ENCODE results near the gene ZFAND5. TPM values are rescaled to one million over a fixed set of nuclear protein-coding genes. Genes with fewer than 3 reads are reported as not detected.

The ZFAND5 gene
- polyA plus RNA-seq, 1 of the 3 experiments (the other 2 are of a cell fraction), result 58.8 TPM

GRCh38 chr9:72364679-72365524, at the start of gene ZFAND5 (continued):
- TF ChIP-seq USF2 (IDR thresholded peaks at IDR 0.05; ENCODE audit: borderline replicate concordance, low read depth, low read length) (no peak), RCOR1 (IDR thresholded peaks at IDR 0.05; ENCODE audit: low read length) (0 out of 2 replicates have a peak, but pooled peaks have one; percentile 8), FOSL2 (IDR thresholded peaks at IDR 0.05; ENCODE audit: borderline replicate concordance, low read depth) (0 out of 2 replicates have a peak, but pooled peaks have one; percentile 18), FOXJ3 (CRISPR knock-in tag; IDR thresholded peaks at IDR 0.05) (no peak), NFIC (IDR thresholded peaks at IDR 0.05; ENCODE audit: borderline replicate concordance) (peak; percentile 49; the same call in 1 of the 2 replicates), JUND (IDR thresholded peaks at IDR 0.05) (no peak), GABPA (IDR thresholded peaks at IDR 0.05; ENCODE audit: low read depth) (no peak), RFX5 (IDR thresholded peaks at IDR 0.05; ENCODE audit: low read length) (peak; percentile 62)
- TF ChIP-seq, protein P1, sequence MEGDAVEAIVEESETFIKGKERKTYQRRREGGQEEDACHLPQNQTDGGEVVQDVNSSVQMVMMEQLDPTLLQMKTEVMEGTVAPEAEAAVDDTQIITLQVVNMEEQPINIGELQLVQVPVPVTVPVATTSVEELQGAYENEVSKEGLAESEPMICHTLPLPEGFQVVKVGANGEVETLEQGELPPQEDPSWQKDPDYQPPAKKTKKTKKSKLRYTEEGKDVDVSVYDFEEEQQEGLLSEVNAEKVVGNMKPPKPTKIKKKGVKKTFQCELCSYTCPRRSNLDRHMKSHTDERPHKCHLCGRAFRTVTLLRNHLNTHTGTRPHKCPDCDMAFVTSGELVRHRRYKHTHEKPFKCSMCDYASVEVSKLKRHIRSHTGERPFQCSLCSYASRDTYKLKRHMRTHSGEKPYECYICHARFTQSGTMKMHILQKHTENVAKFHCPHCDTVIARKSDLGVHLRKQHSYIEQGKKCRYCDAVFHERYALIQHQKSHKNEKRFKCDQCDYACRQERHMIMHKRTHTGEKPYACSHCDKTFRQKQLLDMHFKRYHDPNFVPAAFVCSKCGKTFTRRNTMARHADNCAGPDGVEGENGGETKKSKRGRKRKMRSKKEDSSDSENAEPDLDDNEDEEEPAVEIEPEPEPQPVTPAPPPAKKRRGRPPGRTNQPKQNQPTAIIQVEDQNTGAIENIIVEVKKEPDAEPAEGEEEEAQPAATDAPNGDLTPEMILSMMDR (IDR thresholded peaks at IDR 0.05), result no peak; the same call in 1 of the 2 replicates
- TF ChIP-seq, protein P2, sequence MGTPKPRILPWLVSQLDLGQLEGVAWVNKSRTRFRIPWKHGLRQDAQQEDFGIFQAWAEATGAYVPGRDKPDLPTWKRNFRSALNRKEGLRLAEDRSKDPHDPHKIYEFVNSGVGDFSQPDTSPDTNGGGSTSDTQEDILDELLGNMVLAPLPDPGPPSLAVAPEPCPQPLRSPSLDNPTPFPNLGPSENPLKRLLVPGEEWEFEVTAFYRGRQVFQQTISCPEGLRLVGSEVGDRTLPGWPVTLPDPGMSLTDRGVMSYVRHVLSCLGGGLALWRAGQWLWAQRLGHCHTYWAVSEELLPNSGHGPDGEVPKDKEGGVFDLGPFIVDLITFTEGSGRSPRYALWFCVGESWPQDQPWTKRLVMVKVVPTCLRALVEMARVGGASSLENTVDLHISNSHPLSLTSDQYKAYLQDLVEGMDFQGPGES (IDR thresholded peaks at IDR 0.05; ENCODE audit: low read depth, low read length), result no peak
- TF ChIP-seq, protein P3, sequence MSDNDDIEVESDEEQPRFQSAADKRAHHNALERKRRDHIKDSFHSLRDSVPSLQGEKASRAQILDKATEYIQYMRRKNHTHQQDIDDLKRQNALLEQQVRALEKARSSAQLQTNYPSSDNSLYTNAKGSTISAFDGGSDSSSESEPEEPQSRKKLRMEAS (IDR thresholded peaks at IDR 0.05; ENCODE audit: low read depth), result peak; percentile 65; the same call in 1 of the 2 replicates

- H3K27ac ChIP-seq (ENCODE audit: low read depth in 2 of 2, low read length in 1 of 2), result no peak overlapping the region
- 25% methylated on average over 2 of the region's 2 CpGs for WGBS (ENCODE audit: low lambda C conversion rate)
- H2AFZ ChIP-seq (ENCODE audit: low read depth), result no peak overlapping the region
- no peaks in the 10 kb centered on the region for H4K20me1 ChIP-seq (ENCODE audit: insufficient read depth)
- no peak overlapping the region for H3K4me3 ChIP-seq (ENCODE audit: low read depth in 2 of 2, low read length in 1 of 2)
- no peaks in the 10 kb centered on the region for H3K79me2 ChIP-seq (ENCODE audit: insufficient read depth)
- CTCF ChIA-PET, result interaction anchor here (0.7 kb wide), 1 partner anchor 553 kb away, joined by 3 read pairs; no protein-coding TSS in a partner anchor
- H3F3A ChIP-seq (replicated peaks; ENCODE audit: insufficient read depth), result no peaks in the 10 kb centered on the region
- POLR2A ChIA-PET, result no interaction called here
- H3K36me3 ChIP-seq (replicated peaks in 1 of 2; ENCODE audit: control insufficient read depth in 1 of 2, insufficient read depth in 2 of 2, low read length in 1 of 2), result no peaks in the 10 kb centered on the region
- H3K27me3 ChIP-seq (ENCODE audit: insufficient read depth), result peaks cover 7% of the 10 kb centered on the region; the same call in 1 of the 2 replicates
- H3K9me3 ChIP-seq, result no peaks in the 10 kb centered on the region
- no peak for DNase-seq
- TF ChIP-seq FOSL2 (IDR thresholded peaks at IDR 0.05; ENCODE audit: borderline replicate concordance, low read depth) (no peak), MEF2A (IDR thresholded peaks at IDR 0.05; ENCODE audit: borderline replicate concordance, low read depth) (no peak), RFX5 (IDR thresholded peaks at IDR 0.05; ENCODE audit: low read length) (no peak), TEAD4 (IDR thresholded peaks at IDR 0.05; ENCODE audit: borderline replicate concordance, insufficient read depth) (no peak), SMC3 (IDR thresholded peaks at IDR 0.05; ENCODE audit: low read depth, low read length) (no peak), YY1 (IDR thresholded peaks at IDR 0.05; ENCODE audit: low read depth) (no peak), NRF1 (IDR thresholded peaks at IDR 0.05; ENCODE audit: low read depth, low read length) (no peak), EZH2phosphoT487 (IDR thresholded peaks at IDR 0.05; ENCODE audit: borderline replicate concordance, low read depth) (no peak)
- no peak overlapping the region for H3K4me2 ChIP-seq
- H3K4me1 ChIP-seq (ENCODE audit: control insufficient read depth in 1 of 2, insufficient read depth in 2 of 2, low read depth in 1 of 2, low read length in 1 of 2), result no peaks in the 10 kb centered on the region
- no peak overlapping the region for H3K9ac ChIP-seq
- H3K9me2 ChIP-seq, result no peaks in the 10 kb centered on the region
These were observed 47.6 kb upstream of the ZFAND5 start for GRCh38 chr9:72412483-72413040.
